ENCODE data around the gene BID. TPM values are rescaled to one million over a fixed set of nuclear protein-coding genes. Genes with fewer than 3 reads are reported as not detected.

BID gene
- total RNA-seq, 1 experiment from 2014 or later = 44.4 TPM

DNA sequence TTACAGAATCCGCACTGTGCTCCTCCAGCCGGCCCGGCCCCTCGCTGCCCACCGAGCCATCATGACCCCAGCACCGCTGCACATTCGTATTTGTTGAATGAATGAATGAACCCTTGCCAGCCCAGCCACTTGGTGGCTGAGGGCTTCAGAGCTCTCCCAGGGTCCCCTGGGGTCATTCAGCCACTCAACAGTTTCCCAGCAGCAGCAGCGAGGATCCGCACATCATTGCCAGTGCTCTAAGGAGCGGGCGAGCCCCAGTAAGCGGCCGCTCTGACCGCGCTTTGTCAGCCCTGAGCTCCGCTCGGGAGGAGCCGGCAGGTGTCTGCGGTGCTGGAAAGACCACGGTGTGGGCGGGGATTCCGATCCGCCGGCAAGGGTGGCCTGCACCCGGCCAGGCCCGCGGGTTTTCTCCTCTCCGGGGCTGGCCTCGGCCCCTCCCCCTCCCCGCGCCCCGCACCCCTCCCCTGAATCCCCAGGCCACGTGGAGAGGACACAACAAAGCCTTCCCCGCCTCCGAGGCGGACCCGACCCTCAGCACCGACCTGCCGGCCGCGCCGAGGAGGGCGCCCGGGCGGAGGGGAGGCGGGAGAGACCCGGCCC is 563 bp downstream of the BID start:
- peak overlapping the region; percentile 21; the same call in 1 of the 2 replicates for H3K27ac ChIP-seq
- no peaks in the 10 kb centered on the region for H3K27me3 ChIP-seq (ENCODE audit: insufficient read depth, low read depth)
- H3K4me1 ChIP-seq (replicated peaks; ENCODE audit: insufficient read depth) = peaks cover 14% of the 10 kb centered on the region
- H3K79me2 ChIP-seq (ENCODE audit: low read depth) = peaks cover 44% of the 10 kb centered on the region
- H4K20me1 ChIP-seq (ENCODE audit: insufficient read depth) = peaks cover 26% of the 10 kb centered on the region
- no peaks in the 10 kb centered on the region for H3K36me3 ChIP-seq (ENCODE audit: low read depth)
- H2AFZ ChIP-seq = peak overlapping the region; percentile 64; the same call in 1 of the 2 replicates
- H3F3A ChIP-seq (ENCODE audit: insufficient read depth, low read depth) = no peaks in the 10 kb centered on the region
- no peaks in the 10 kb centered on the region for H3K9me3 ChIP-seq (ENCODE audit: insufficient read depth, low read depth)
- no TSS peak for BruUV-seq (replicated peaks)
- H3K4me2 ChIP-seq = peak overlapping the region; percentile 86
- TF ChIP-seq EZH2 (IDR thresholded peaks at IDR 0.05; ENCODE audit: low read depth) (no peak), CTCF (conservative IDR thresholded peaks at IDR 0.05) (no peak)
- ChIA-PET POLR2A (ENCODE audit: unreplicated experiment) (no interaction called here), CTCF (interaction anchor here (0.8 kb wide), 1 partner anchor 21 kb away, joined by 5 read pairs; no protein-coding TSS in a partner anchor)
- peak; percentile 25 to 48 for DNase-seq
- intact Hi-C loops (cut with micrococcal nuclease; ENCODE audit: unreplicated experiment) = no loop called here
- H3K4me3 ChIP-seq = peak overlapping the region; percentile 74
- H3K9me2 ChIP-seq (ENCODE audit: insufficient read depth) = no peaks in the 10 kb centered on the region

DNA sequence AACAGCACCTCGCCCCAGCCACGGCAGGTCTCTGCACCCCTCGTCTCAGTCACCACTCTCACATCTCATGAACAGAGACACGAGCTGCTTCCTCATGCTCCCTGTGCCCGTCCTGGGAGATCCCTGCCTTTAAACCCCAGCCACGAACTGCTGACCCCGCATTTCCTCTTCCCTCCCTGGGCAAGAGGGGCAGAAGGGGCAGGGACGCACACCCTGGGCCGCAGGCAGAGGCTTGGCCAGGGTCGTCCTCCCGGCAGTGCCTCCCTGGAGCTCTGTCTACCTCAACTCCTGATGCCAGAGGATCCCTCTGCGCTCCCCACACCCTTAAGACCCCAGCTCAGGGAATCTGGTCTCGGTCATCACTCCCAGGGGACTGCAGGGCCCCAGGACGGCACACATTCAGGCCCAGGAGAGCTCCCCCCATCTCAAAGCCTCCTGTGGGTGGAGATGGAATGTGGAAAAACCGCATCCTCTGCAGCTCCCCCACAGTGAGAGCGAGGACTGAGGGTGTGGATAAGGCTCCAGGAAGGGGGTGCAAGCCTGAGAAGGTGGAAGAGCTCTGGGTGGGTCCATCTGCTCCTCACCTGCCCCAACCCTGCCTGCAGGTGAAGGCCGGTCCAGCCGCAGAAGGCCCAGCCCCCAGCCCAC is 1.2 kb downstream of the BID start:
- intact Hi-C loops (cut with micrococcal nuclease; ENCODE audit: unreplicated experiment) = no loop called here
- Histone ChIP-seq H3F3A (ENCODE audit: insufficient read depth, low read depth) (no peaks in the 10 kb centered on the region), H3K27ac (peak overlapping the region; percentile 21; the same call in 1 of the 2 replicates), H3K36me3 (ENCODE audit: low read depth) (no peaks in the 10 kb centered on the region), H3K9me2 (ENCODE audit: insufficient read depth) (no peaks in the 10 kb centered on the region), H3K79me2 (ENCODE audit: low read depth) (peaks cover 44% of the 10 kb centered on the region), H2AFZ (no peak overlapping the region), H3K27me3 (ENCODE audit: insufficient read depth, low read depth) (no peaks in the 10 kb centered on the region), H3K9me3 (ENCODE audit: insufficient read depth, low read depth) (no peaks in the 10 kb centered on the region), H4K20me1 (ENCODE audit: insufficient read depth) (peaks cover 26% of the 10 kb centered on the region), H3K4me1 (replicated peaks; ENCODE audit: insufficient read depth) (peaks cover 14% of the 10 kb centered on the region), H3K4me3 (peak overlapping the region; percentile 74), H3K4me2 (peak overlapping the region; percentile 86)
- TSS peak; percentile 31 for BruUV-seq (replicated peaks)
- CTCF ChIA-PET = interaction anchor here (0.9 to 1.0 kb wide), 2 partner anchors 9 to 13 kb away, joined by 3 read pairs; no protein-coding TSS in a partner anchor
- POLR2A ChIA-PET (ENCODE audit: unreplicated experiment) = no interaction called here
- DNase-seq = peak; percentile 56 to 73
- TF ChIP-seq CTCF (conservative IDR thresholded peaks at IDR 0.05) (no peak), EZH2 (IDR thresholded peaks at IDR 0.05; ENCODE audit: low read depth) (no peak)

GRCh38 chr22:17772249-17772957 is 1.9 kb downstream of the BID start:
- DNase-seq = peak; percentile 64 to 72
- no TSS peak for BruUV-seq (replicated peaks)
- POLR2A ChIA-PET (ENCODE audit: unreplicated experiment) = no interaction called here

More at GRCh38 chr22:17772249-17772957, 1.9 kb downstream of the BID start:
- peaks cover 14% of the 10 kb centered on the region for H3K4me1 ChIP-seq (replicated peaks; ENCODE audit: insufficient read depth)
- H3K4me3 ChIP-seq = peak overlapping the region; percentile 74; the same call in 1 of the 2 replicates
- no peaks in the 10 kb centered on the region for H3K9me3 ChIP-seq (ENCODE audit: insufficient read depth, low read depth)
- no peaks in the 10 kb centered on the region for H3K36me3 ChIP-seq (ENCODE audit: low read depth)
- no peak overlapping the region for H2AFZ ChIP-seq
- no peak overlapping the region for H3K27ac ChIP-seq
- H3K79me2 ChIP-seq (ENCODE audit: low read depth) = peaks cover 46% of the 10 kb centered on the region
- no peaks in the 10 kb centered on the region for H3F3A ChIP-seq (ENCODE audit: insufficient read depth, low read depth)
- no peaks in the 10 kb centered on the region for H3K9me2 ChIP-seq (ENCODE audit: insufficient read depth)
- peak overlapping the region; percentile 86 for H3K4me2 ChIP-seq
- intact Hi-C loops (cut with micrococcal nuclease; ENCODE audit: unreplicated experiment) = no loop called here
- TF ChIP-seq CTCF (conservative IDR thresholded peaks at IDR 0.05) = no peak
- TF ChIP-seq EZH2 (IDR thresholded peaks at IDR 0.05; ENCODE audit: low read depth) = no peak
- no peaks in the 10 kb centered on the region for H3K27me3 ChIP-seq (ENCODE audit: insufficient read depth, low read depth)
- CTCF ChIA-PET = interaction anchor here (0.9 to 1.0 kb wide), 2 partner anchors 10 to 13 kb away, joined by 3 read pairs; no protein-coding TSS in a partner anchor
- H4K20me1 ChIP-seq (ENCODE audit: insufficient read depth) = peaks cover 29% of the 10 kb centered on the region

Measured in PC-9 (cell line).